EH (cell line): ENCODE data around the gene EXOC4.

Experiments used
- DNase-seq: peaks from one replicate; pipeline ENCODE4 v3.0.0-alpha.2; 2015; ENCODE audit warnings: low read depth

Gene EXOC4

GRCh38 chr7:133709036-133709880 is 456.4 kb downstream of the EXOC4 start:
- peak; percentile 63 for DNase-seq

DNA sequence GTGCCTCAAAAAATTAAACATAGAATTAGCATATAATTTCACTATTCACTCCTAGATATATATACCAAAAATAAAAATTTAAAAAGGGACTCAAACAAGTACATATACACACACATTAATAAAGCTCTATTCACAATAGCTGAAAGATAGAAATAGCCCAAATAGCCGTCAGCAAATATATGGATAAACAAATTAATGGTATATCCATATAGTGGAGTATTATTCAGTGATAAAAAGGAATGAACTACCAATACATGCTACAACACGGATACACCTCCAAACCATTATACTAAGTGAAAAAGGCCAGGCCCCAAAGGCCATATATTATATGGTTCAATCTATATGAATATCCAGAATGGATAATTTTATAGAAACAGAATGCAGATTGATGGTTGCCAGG is 459.7 kb downstream of the EXOC4 start:
- DNase-seq: no peak

DNA sequence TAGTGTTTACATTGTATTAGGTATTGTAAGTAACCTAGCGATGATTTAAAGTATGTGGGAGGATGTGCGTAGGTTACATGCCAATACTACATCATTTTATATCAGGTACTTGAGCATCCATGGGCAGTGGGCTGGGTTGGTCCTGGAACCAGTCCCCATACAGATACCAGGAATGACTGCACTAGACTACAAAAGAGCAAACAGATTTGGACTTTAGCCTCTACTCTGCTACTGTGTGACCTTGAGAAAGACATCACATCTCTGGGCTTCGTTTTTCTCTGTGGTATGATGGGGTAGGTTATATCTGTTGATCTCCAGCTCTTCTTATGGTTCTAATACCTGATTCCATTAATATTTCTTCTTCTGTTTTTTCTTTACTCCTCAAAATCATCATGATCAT is 461.8 kb downstream of the EXOC4 start:
- no peak for DNase-seq

GRCh38 chr7:133718131-133718530 is 465.3 kb downstream of the EXOC4 start:
- DNase-seq: no peak

- no peak for DNase-seq
Observed at GRCh38 chr7:133723044-133723443, 470.2 kb downstream of the EXOC4 start.

DNA sequence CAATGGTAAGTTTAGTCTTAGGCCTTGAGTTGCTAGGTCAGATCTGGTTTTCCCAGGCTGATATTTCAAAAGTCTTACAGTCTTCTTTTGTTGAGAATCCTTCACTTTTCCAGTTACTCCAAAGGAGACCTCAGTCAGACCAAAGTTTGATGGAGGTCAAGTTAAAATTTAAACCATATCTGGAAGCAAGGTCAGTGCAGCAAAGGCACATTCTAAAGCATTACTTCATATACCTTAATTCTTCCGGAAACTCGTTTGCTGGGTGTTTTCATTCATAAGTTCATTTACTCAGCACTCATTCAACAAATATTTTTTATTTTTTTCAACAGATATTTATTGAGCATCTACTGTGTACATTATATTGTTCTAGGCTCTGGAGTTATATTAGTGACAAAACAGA is 471.3 kb downstream of the EXOC4 start:
- no peak for DNase-seq

DNA sequence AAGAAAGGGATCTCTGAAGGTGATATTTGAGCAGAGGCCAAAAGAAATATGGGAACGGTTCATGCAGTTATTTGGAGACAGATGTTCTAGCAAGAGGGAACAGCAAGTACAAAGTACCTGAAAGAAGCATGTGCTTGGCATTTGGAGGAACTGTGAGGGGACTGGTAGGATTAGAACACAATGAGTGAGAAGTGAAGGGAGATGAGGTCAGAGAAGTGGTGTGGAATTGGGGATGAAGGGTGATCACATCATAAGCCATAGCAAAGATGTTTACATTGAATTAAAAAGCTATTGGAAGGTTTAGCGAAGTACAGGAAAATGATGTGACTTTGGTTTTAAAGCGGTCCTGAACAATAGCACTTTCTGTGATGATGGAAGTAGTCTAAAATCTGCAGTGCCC is 471.8 kb downstream of the EXOC4 start:
- no peak for DNase-seq

DNA sequence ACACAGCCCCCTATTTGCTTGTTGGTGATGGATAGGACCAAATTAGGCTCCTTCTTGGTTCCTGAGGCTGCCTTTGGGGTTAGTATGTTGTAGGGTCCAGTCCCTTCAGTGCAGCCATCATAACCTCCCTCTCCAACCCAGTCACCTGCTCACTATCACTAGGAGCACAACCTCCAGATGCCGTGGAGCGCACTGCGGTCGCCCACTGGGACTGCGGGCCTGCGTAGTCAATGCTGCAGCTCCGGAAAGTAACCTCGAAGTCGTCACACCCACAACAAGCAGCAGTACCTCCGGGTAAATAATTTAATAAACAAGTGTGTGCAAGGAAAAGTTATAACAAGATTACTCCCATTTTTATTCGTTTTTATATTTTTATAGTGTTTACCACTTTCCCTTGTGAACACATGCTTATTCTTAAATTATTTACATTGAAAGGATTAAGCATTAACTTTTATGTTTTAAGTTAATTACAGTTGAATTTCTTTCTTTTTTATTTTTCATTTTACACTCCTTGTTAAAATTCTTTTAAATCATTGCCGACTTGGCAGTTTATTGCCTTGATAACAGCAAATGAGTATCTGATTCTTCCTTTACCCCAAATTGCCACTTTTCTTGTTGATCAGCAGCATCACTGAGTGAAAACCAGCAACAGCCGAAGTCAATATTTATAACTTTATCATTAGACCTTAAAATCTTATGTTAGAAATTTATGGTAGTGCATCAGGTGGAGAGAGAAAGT is 474.8 kb downstream of the EXOC4 start:
- no peak for DNase-seq

DNA sequence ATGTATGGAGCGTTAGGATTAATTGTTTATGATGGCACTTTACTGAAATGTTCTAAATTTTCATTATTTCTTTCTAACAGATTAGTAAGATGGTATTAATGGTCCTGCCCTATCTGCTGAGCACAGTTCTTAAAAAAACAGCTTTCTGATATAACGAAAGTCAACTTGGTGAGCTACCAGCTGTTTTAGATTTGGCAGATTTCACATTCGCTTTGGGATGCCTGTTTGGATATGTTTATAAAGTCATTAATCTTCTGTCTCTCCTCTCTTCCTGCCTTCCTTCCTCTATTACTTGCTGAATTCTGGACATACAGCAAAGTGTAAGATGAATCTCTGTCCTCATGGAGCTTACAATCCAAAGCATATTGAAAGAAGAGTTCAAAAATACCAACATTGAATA is 477.5 kb downstream of the EXOC4 start:
- peak; percentile 17 for DNase-seq

- no peak for DNase-seq
Observed at GRCh38 chr7:133733401-133733800, 480.5 kb downstream of the EXOC4 start.

DNA sequence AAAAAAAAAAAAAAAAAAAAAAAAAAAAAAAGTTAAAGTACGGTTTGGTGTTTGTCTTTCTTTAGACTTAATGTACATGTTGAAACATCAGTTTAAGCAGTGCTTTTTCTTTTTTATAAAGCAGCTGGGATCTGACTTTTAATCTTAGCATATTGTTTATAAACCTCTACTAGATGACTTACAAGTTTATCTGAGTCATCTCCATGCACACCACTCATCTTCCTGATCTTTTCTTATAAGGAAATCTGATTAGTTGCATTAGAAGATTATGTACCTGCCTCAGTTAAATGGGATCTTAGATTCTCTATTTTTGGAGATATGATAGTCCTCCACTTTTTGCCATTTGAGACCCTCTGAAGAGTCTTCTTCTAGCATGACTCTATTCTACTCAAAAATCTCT is 482.3 kb downstream of the EXOC4 start:
- peak; percentile 42 for DNase-seq

DNA sequence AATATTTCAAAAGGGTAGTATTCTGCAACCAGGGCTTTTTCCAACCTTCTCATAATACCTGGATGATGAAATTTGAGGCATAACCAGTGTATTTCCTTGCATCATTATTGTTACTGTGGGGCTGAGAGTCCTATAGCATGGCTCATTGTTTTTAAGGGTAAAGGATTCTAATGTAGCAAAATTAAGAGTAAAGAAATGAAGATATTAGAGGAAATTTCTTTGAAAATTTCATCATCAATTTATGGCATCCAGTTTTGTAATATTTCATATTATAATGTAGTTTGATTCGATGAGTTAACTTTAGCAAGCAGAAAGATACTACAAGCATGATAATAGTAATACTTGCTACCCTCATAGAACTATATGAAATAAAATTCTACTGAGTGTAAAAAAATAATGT is 486.9 kb downstream of the EXOC4 start:
- no peak for DNase-seq

DNA sequence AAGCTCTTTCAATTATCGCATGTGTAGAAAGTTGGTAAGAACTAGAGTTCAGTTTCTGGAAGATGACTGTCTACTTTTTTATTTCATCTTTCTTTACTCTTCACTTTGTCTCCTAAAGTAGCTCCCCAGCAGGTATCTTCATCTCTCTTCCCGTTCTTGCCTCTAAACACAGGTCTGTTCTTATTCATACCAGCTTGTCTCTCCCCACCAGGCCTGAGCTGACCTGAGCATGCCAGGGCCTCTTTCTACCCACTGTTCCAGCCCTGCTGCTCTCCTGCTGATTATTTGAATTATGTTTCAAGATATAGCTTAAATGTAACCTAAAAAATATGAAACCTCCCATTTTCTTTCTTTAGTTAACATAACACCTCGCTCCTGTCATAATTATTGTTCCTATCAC is 488.2 kb downstream of the EXOC4 start:
- DNase-seq: no peak

- DNase-seq: no peak
Observed at GRCh38 chr7:133741703-133742102, 488.8 kb downstream of the EXOC4 start.

- DNase-seq: peak; percentile 38
Observed at GRCh38 chr7:133742709-133743538, 490.0 kb downstream of the EXOC4 start.

- DNase-seq: no peak
Observed at GRCh38 chr7:133744451-133744850, 491.6 kb downstream of the EXOC4 start.

DNA sequence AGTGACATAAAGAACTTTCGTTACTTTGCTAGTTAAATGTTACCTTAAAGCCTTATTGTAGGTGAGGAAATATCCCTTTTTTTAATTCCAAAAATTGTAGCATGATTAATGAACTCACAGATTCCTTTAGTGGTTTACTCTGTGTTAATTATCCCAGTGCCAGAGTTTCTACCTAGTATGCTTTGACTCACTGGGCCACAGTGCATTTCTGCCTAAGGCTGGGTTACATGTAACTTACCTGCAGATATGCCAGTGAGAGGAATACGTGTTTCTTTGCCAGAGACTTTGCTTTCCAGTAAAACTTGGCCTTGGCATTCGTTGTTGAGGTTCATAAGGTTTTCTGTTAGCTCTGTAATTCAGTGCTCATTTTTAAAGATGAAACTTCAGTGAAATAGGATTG is 493.4 kb downstream of the EXOC4 start:
- DNase-seq: no peak

DNA sequence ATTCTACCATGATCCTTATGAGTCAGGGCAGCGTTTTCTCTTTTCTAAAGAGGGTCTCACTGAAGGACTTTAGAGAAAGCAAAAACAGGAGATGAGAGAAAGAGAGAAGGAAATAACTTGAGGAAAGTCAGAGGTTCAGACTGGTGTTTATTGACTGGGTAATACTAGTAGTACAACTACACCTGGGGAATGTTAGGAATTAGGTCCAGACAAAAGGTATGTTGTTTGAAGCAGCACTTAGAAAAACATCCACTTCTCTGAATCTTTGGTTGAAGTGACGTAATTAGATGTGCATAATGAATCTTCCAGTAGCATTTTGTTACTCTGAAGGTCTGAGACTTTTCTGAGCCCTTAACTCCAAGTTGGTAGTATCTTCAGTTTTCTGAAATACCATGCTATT is 494.0 kb downstream of the EXOC4 start:
- no peak for DNase-seq

DNA sequence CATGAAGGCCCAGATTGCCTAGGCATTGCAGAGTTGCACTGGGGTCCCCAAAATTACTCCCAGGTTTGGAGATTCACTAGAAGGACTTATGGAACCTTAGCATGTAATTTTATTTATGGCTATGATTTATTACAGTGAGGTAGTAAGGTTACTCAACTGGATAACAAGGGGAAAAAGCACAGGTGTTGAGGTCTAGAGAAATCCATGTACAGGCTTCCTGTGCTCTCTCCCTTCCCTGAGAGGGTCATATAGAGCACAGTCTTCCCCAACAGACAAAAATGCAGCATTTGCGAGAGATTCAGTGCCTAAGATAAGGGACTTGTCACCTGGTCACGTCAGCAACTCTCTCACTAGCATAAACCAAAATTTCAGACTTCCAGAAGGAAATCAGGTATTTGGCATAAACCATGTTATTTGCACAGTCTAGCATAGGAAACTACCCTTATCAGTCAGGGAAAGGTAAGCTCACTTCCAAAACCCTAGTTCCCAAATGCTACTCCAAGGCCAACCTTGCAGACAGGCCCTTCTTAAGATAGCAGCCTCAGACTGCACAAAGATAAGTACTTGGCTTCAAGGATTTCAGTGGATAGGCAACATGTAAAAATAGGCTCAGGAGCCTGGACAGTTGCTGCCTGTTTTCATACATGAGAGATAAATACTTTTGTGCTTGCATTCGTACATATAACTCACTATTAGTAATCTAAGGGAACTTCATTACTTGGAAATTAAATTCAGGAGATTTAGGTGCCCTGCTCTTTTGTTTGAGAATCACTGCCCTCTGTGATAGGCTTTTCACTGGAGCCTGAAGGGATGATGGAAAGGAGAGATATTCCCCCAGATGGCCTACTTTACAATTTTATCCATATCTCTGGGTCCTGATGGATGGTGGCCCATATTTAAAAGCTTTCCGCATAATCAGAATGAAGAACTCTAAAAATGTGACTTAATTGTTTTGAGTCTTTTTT is 495.8 kb downstream of the EXOC4 start:
- DNase-seq: no peak

GRCh38 chr7:133750287-133750686 is 497.4 kb downstream of the EXOC4 start:
- no peak for DNase-seq

- no peak for DNase-seq
Observed at GRCh38 chr7:133751079-133751478, 498.2 kb downstream of the EXOC4 start.
